MM.1S (cell line): ENCODE data around the gene UFD1.

Experiments
- EZH2 ChIP-seq: fragments of 300-600 bp; sonication (generic); optimal IDR thresholded peaks from 2 replicates; pipeline ENCODE3; 2017; ENCODE audit warnings: low read depth, mild to moderate bottlenecking, antibody characterized with exemption, low read length, mixed read lengths
- TF ChIP-seq, protein P1 (sequence below): fragments of 300-600 bp; sonication (generic); IDR thresholded peaks from 2 replicates; pipeline ENCODE4 v1.5.1; 2016; ENCODE audit warnings: antibody characterized with exemption, low read length, mixed read lengths

DNA sequence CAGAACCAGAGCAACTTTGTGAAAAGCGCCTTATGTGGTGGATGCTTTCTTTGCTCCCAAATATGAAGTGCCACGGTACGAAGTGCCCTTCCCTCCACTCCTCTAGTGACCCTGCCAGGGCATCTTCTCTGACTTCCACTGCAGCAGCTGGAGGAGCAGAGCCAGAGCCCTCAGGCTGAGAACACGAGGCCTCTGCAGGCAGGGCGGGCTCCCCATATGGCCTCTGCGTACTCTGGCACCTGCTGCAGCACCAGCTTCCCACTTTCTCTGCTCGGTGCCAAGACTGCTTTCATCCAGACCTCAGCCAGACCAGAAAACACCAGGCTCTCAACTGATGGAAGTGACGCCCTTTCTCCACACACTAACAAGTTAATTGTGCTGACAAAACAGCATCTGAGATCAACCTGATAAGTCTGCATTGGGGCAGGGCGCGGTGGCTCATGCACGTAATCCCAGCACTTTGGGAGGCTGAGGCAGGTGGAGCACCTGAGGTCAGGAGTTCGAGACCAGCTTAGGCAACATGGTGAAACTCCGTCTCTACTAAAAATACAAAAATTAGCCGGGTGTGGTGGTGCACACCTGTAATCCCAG is 12.8 kb downstream of the UFD1 start:
- TF ChIP-seq, protein P1, sequence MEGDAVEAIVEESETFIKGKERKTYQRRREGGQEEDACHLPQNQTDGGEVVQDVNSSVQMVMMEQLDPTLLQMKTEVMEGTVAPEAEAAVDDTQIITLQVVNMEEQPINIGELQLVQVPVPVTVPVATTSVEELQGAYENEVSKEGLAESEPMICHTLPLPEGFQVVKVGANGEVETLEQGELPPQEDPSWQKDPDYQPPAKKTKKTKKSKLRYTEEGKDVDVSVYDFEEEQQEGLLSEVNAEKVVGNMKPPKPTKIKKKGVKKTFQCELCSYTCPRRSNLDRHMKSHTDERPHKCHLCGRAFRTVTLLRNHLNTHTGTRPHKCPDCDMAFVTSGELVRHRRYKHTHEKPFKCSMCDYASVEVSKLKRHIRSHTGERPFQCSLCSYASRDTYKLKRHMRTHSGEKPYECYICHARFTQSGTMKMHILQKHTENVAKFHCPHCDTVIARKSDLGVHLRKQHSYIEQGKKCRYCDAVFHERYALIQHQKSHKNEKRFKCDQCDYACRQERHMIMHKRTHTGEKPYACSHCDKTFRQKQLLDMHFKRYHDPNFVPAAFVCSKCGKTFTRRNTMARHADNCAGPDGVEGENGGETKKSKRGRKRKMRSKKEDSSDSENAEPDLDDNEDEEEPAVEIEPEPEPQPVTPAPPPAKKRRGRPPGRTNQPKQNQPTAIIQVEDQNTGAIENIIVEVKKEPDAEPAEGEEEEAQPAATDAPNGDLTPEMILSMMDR = no peak
- no peak for TF ChIP-seq EZH2
